H9 (cell line): ENCODE results near the gene ZC3H7B. TPM values are rescaled to one million over a fixed set of nuclear protein-coding genes. Genes with fewer than 3 reads are reported as not detected.

ENCODE experiments used
- DNase-seq: peaks from one replicate; pipeline ENCODE4 v3.0.0-alpha.2; 2017
- H2AFZ ChIP-seq: one replicate; pipeline ENCODE4 v1.6.1; 2013; ENCODE audit warnings: mild to moderate bottlenecking, low read length, control low read depth, moderate library complexity
- H2AK5ac ChIP-seq: 2 replicates; pipeline ENCODE4 v1.6.1; 2013; ENCODE audit warnings: low read length, control low read depth, mixed read lengths; ENCODE audit not compliant: insufficient read length
- H2BK120ac ChIP-seq: one replicate; pipeline ENCODE4 v1.6.1; 2013; ENCODE audit warnings: low read depth, mild to moderate bottlenecking, low read length, control low read depth, inconsistent platforms; ENCODE audit not compliant: poor library complexity, severe bottlenecking
- H2BK12ac ChIP-seq: 2 replicates; pipeline ENCODE4 v1.6.1; 2013; ENCODE audit warnings: low read length, control low read depth, mixed read lengths, low read depth; ENCODE audit not compliant: insufficient read length
- H2BK15ac ChIP-seq: 2 replicates; pipeline ENCODE4 v1.6.1; 2013; ENCODE audit warnings: low read depth, low read length, control low read depth
- H2BK20ac ChIP-seq: one replicate; pipeline ENCODE4 v1.6.1; 2013; ENCODE audit warnings: low read depth, mild to moderate bottlenecking, low read length, control low read depth, inconsistent platforms; ENCODE audit not compliant: poor library complexity, severe bottlenecking
- H2BK5ac ChIP-seq: 2 replicates; pipeline ENCODE4 v1.6.1; 2013; ENCODE audit warnings: low read length, control low read depth, mixed read lengths; ENCODE audit not compliant: insufficient read length
- H3K14ac ChIP-seq: 2 replicates; pipeline ENCODE4 v1.6.1; 2013; ENCODE audit warnings: low read length, control low read depth; ENCODE audit not compliant: insufficient read depth
- H3K18ac ChIP-seq: 2 replicates; pipeline ENCODE4 v1.6.1; 2013; ENCODE audit warnings: low read depth, mild to moderate bottlenecking, mixed read lengths, low read length, control low read depth; ENCODE audit not compliant: insufficient read length
- H3K23ac ChIP-seq: 2 replicates; pipeline ENCODE4 v1.6.1; 2013; ENCODE audit warnings: low read length, control low read depth, mixed read lengths, low read depth; ENCODE audit not compliant: insufficient read length
- H3K23me2 ChIP-seq: 2 replicates; pipeline ENCODE4 v1.6.1; 2013; ENCODE audit warnings: low read depth, mild to moderate bottlenecking, mixed read lengths, low read length, control low read depth; ENCODE audit not compliant: insufficient read length, poor library complexity, severe bottlenecking
- H3K27ac ChIP-seq: 2 replicates; pipeline ENCODE4 v1.5.1; 2013; ENCODE audit warnings: low read length, control low read depth, mixed read lengths, low read depth; ENCODE audit not compliant: insufficient read length
- H3K27me3 ChIP-seq: 2 replicates; pipeline ENCODE4 v1.6.1; 2013; ENCODE audit warnings: low read length, control low read depth, inconsistent platforms; ENCODE audit not compliant: insufficient read depth
- H3K4ac ChIP-seq: 2 replicates; pipeline ENCODE4 v1.6.1; 2013; ENCODE audit warnings: low read depth, mild to moderate bottlenecking, control low read depth, inconsistent platforms, low read length, moderate library complexity
- H3K4me1 ChIP-seq: 2 replicates; pipeline ENCODE4 v1.6.1; 2013; ENCODE audit warnings: low read length, control low read depth, inconsistent platforms; ENCODE audit not compliant: insufficient read depth
- H3K4me2 ChIP-seq: 2 replicates; pipeline ENCODE4 v1.6.1; 2013; ENCODE audit warnings: low read length, control low read depth, mixed read lengths; ENCODE audit not compliant: insufficient read length, insufficient read depth
- H3K56ac ChIP-seq: 2 replicates; pipeline ENCODE4 v1.6.1; 2013; ENCODE audit warnings: low read depth, mild to moderate bottlenecking, mixed read lengths, low read length, control low read depth; ENCODE audit not compliant: insufficient read length
- H3K79me1 ChIP-seq: 2 replicates; pipeline ENCODE4 v1.6.1; 2013; ENCODE audit warnings: low read depth, mild to moderate bottlenecking, moderate library complexity, low read length, control low read depth, inconsistent platforms; ENCODE audit not compliant: insufficient read depth, poor library complexity, severe bottlenecking
- H3K79me2 ChIP-seq: 2 replicates; pipeline ENCODE4 v1.6.1; 2013; ENCODE audit warnings: low read length, control low read depth, inconsistent platforms; ENCODE audit not compliant: insufficient read depth
- H3K9ac ChIP-seq: 2 replicates; pipeline ENCODE4 v1.6.1; 2013; ENCODE audit warnings: low read length, control low read depth, mixed read lengths; ENCODE audit not compliant: insufficient read length; ENCODE audit errors: extremely low read depth
- H3K9me3 ChIP-seq: one replicate; pipeline ENCODE4 v1.6.1; 2013; ENCODE audit warnings: low read depth, low read length, inconsistent platforms; ENCODE audit not compliant: control insufficient read depth
- H3T11ph ChIP-seq: one replicate; pipeline ENCODE4 v1.6.1; 2013; ENCODE audit warnings: mild to moderate bottlenecking, low read length, control low read depth, inconsistent platforms
- H4K20me1 ChIP-seq: one replicate; pipeline ENCODE4 v1.6.1; 2013; ENCODE audit not compliant: control insufficient read depth, insufficient read length, insufficient read depth
- H4K5ac ChIP-seq: 2 replicates; pipeline ENCODE4 v1.6.1; 2013; ENCODE audit warnings: low read depth, mild to moderate bottlenecking, mixed read lengths, low read length, control low read depth; ENCODE audit not compliant: insufficient read length
- H4K8ac ChIP-seq: replicated peaks from 2 replicates; pipeline ENCODE4 v1.6.1; 2013; ENCODE audit warnings: low read length, control low read depth, mixed read lengths, low read depth; ENCODE audit not compliant: insufficient read length
- H4K91ac ChIP-seq: 2 replicates; pipeline ENCODE4 v1.6.1; 2013; ENCODE audit warnings: low read depth, mild to moderate bottlenecking, moderate library complexity, mixed read lengths, low read length, control low read depth; ENCODE audit not compliant: insufficient read length
- H3K27ac Mint-ChIP-seq, 3 experiments: 2 replicates in 2 of 3; 3 replicates in 1 of 3; pipeline ENCODE4 v1.8.0; 2020 to 2021; ENCODE audit warnings: mixed read lengths in 3 of 3, mild to moderate bottlenecking in 1 of 3, moderate library complexity in 1 of 3
- H3K27me3 Mint-ChIP-seq: 2 replicates; pipeline ENCODE4 v1.8.0; 2021; ENCODE audit warnings: low read depth, mild to moderate bottlenecking, moderate library complexity, mixed read lengths
- H3K36me3 Mint-ChIP-seq, 3 experiments: 2 replicates in 2 of 3; 3 replicates in 1 of 3; pipeline ENCODE4 v1.8.0; 2020 to 2021; ENCODE audit warnings: low read depth in 3 of 3, mixed read lengths in 3 of 3; ENCODE audit not compliant: insufficient read depth in 1 of 3
- H3K4me1 Mint-ChIP-seq, 2 experiments: 2 replicates each; pipeline ENCODE4 v1.8.0; 2020; ENCODE audit warnings: mixed read lengths in 2 of 2
- H3K4me3 Mint-ChIP-seq, 2 experiments: 2 replicates in 1 of 2; 3 replicates in 1 of 2; pipeline ENCODE4 v1.8.0; 2020 to 2021; ENCODE audit warnings: mild to moderate bottlenecking in 2 of 2, mixed read lengths in 2 of 2, moderate library complexity in 1 of 2
- H3K9me3 Mint-ChIP-seq, 2 experiments: 2 replicates in 1 of 2; 3 replicates in 1 of 2; pipeline ENCODE4 v1.8.0; 2020; ENCODE audit warnings: mild to moderate bottlenecking in 2 of 2, mixed read lengths in 2 of 2, moderate library complexity in 1 of 2
- WGBS: extraction: QIAGEN DNeasy Blood & Tissue Kit; methylation state at CpG from one replicate; pipeline ENCODE4 v1.1.7; 2013; ENCODE audit warnings: missing lambda C conversion rate, low lambda C conversion rate, mixed read lengths; ENCODE audit not compliant: insufficient read length; ENCODE audit errors: extremely low coverage; 5-methylcytosine and 5-hydroxymethylcytosine counted together
- total RNA-seq: library from RNA; stranded (reverse); gene quantifications from 2 replicates; pipeline ENCODE4 v1.2.1, GENCODE V29; 2021
- TF ChIP-seq, protein P1 (sequence below): fragments of 200-600 bp; sonication (generic); conservative IDR thresholded peaks from 3 replicates; pipeline ENCODE4 v1.8.0; 2021; ENCODE audit warnings: antibody characterized with exemption, mild to moderate bottlenecking

ZC3H7B gene
- total RNA-seq, 1 experiment from 2014 or later, result 69.3 TPM

DNA sequence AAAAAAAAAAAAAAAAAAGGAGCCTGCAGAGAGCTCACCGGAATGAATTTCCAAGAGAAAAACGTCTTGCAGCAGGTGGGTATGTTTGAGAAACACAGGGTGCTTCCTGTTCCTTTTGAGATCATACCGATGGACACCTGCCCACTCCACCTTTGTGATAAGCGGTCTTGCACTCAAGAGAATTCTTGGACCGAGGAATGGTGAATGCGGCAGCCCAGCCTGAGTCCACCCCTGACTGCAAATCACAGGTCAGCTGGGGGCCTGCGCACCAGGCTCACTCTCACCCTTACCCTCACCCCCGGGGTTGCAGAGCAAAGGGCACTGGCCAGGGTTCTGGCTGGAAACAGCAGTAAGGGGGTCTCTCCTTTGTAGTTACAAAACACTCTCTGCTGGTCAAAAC, 63.6 kb downstream of the ZC3H7B start:
- no peak overlapping the region for H2AK5ac ChIP-seq
- H3K14ac ChIP-seq, result no peak overlapping the region; the same call in 1 of the 2 replicates
- no peak overlapping the region for H3K27ac Mint-ChIP-seq
- H2BK12ac ChIP-seq, result no peak overlapping the region
- no peak overlapping the region for H2AFZ ChIP-seq
- H2BK5ac ChIP-seq, result no peak overlapping the region
- H3K23me2 ChIP-seq, result no peaks in the 10 kb centered on the region
- H3K4me3 Mint-ChIP-seq, result no peak overlapping the region
- no peak overlapping the region for H3K18ac ChIP-seq
- H2BK20ac ChIP-seq, result no peak overlapping the region
- no peak overlapping the region for H4K8ac ChIP-seq
- H3K27ac ChIP-seq, result no peak overlapping the region
- H2BK120ac ChIP-seq, result no peak overlapping the region
- H3K36me3 Mint-ChIP-seq, result peaks cover 0 to 2% (median 0%) of the 10 kb centered on the region in 3 experiments; a peak in 1 of 7 replicates
- H3K23ac ChIP-seq, result no peak overlapping the region
- no peaks in the 10 kb centered on the region for H3K27me3 ChIP-seq
- no peak overlapping the region for H3T11ph ChIP-seq
- no peaks in the 10 kb centered on the region for H3K79me2 ChIP-seq
- no peak overlapping the region for H4K91ac ChIP-seq
- DNase-seq, result no peak
- H3K27me3 Mint-ChIP-seq, result peaks cover 9% of the 10 kb centered on the region; the same call in 1 of the 2 replicates
- no peak overlapping the region for H2BK15ac ChIP-seq
- H3K9me3 Mint-ChIP-seq, result no peaks in the 10 kb centered on the region
- TF ChIP-seq, protein P1, sequence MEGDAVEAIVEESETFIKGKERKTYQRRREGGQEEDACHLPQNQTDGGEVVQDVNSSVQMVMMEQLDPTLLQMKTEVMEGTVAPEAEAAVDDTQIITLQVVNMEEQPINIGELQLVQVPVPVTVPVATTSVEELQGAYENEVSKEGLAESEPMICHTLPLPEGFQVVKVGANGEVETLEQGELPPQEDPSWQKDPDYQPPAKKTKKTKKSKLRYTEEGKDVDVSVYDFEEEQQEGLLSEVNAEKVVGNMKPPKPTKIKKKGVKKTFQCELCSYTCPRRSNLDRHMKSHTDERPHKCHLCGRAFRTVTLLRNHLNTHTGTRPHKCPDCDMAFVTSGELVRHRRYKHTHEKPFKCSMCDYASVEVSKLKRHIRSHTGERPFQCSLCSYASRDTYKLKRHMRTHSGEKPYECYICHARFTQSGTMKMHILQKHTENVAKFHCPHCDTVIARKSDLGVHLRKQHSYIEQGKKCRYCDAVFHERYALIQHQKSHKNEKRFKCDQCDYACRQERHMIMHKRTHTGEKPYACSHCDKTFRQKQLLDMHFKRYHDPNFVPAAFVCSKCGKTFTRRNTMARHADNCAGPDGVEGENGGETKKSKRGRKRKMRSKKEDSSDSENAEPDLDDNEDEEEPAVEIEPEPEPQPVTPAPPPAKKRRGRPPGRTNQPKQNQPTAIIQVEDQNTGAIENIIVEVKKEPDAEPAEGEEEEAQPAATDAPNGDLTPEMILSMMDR, result no peak
- no peak overlapping the region for H4K5ac ChIP-seq
- peaks cover 21 to 36% of the 10 kb centered on the region in 2 experiments for H3K4me1 Mint-ChIP-seq
- WGBS, result no CpG with 5 or more reads among the region's 8 CpGs
- H3K4me1 ChIP-seq, result peaks cover 5% of the 10 kb centered on the region; the same call in 1 of the 2 replicates
- H3K4me2 ChIP-seq, result no peak overlapping the region
- no peak overlapping the region for H3K9ac ChIP-seq
- no peak overlapping the region for H3K4ac ChIP-seq
- no peaks in the 10 kb centered on the region for H3K79me1 ChIP-seq
- no peaks in the 10 kb centered on the region for H3K9me3 ChIP-seq
- H4K20me1 ChIP-seq, result no peaks in the 10 kb centered on the region
- H3K56ac ChIP-seq, result no peak overlapping the region
